ENCODE results near the gene SDK1. TPM values are rescaled to one million over a fixed set of nuclear protein-coding genes. Genes with fewer than 3 reads are reported as not detected.

The SDK1 gene
- total RNA-seq, 1 donor: 0.36 TPM

DNA sequence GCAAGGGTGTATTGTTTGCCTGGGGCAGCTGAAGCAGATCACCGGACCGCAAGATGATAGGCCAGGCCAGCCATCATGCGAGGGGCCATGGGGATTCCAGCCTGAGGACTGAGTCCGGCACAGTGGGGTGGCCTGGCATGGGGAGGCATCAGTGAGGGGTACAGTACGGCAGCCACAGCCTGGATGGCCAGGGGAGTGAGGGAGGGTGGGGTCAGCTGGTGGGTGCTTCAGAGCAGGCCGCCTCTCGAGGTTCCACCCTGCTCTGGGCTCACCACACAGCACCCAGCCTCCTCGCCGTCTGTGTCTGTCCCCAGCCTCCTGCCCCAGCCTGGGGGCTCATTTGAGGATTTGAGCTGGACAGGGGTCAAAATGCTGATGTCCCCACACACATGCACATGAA is 872.6 kb downstream of the SDK1 start:
- Histone ChIP-seq H3K9me3 (ENCODE audit: low read depth, low read length) (no peaks in the 10 kb centered on the region), H3K4me1 (ENCODE audit: insufficient read depth, low read length) (no peaks in the 10 kb centered on the region), H3K4me3 (ENCODE audit: insufficient read depth, low read length) (no peak overlapping the region), H4K20me1 (ENCODE audit: insufficient read depth, low read length) (no peaks in the 10 kb centered on the region), H3K27ac (ENCODE audit: low read depth, low read length) (no peak overlapping the region), H3K27me3 (ENCODE audit: insufficient read depth, low read length) (no peaks in the 10 kb centered on the region), H3K36me3 (ENCODE audit: insufficient read depth, low read length) (no peaks in the 10 kb centered on the region), H3K4me2 (ENCODE audit: insufficient read depth, low read length) (no peak overlapping the region), H3K79me2 (ENCODE audit: insufficient read depth, low read length) (no peaks in the 10 kb centered on the region), H2AFZ (ENCODE audit: low read length) (no peak overlapping the region)
- TF ChIP-seq, protein P1, sequence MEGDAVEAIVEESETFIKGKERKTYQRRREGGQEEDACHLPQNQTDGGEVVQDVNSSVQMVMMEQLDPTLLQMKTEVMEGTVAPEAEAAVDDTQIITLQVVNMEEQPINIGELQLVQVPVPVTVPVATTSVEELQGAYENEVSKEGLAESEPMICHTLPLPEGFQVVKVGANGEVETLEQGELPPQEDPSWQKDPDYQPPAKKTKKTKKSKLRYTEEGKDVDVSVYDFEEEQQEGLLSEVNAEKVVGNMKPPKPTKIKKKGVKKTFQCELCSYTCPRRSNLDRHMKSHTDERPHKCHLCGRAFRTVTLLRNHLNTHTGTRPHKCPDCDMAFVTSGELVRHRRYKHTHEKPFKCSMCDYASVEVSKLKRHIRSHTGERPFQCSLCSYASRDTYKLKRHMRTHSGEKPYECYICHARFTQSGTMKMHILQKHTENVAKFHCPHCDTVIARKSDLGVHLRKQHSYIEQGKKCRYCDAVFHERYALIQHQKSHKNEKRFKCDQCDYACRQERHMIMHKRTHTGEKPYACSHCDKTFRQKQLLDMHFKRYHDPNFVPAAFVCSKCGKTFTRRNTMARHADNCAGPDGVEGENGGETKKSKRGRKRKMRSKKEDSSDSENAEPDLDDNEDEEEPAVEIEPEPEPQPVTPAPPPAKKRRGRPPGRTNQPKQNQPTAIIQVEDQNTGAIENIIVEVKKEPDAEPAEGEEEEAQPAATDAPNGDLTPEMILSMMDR (IDR thresholded peaks at IDR 0.05; ENCODE audit: extremely low read depth, low read depth, low read length): no peak
- DNase-seq (ENCODE audit: insufficient read length, low spot score, missing footprints): no peak

DNA sequence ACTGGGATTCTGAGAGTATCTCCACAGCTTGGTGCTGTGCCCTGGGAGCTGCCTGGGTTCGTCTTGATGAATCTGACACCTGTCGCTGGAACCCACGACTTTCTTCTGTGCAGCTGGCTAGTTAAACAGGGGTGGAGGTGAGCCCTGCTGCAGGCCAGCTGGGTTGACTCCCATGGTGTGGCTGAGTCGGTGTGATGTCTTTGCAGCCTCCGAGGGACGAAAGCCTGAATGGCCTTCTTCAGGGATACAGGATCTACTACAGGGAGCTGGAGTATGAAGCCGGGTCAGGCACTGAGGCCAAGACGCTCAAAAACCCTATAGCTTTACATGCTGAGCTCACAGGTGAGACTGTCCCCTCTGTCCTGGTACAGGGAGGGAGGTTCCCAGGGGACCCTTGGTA is 873.0 kb downstream of the SDK1 start:
- no peaks in the 10 kb centered on the region for H3K9me3 ChIP-seq (ENCODE audit: low read depth, low read length)
- no peak overlapping the region for H3K4me2 ChIP-seq (ENCODE audit: insufficient read depth, low read length)
- H2AFZ ChIP-seq (ENCODE audit: low read length): no peak overlapping the region
- H4K20me1 ChIP-seq (ENCODE audit: insufficient read depth, low read length): no peaks in the 10 kb centered on the region
- no peaks in the 10 kb centered on the region for H3K27me3 ChIP-seq (ENCODE audit: insufficient read depth, low read length)
- no peaks in the 10 kb centered on the region for H3K4me1 ChIP-seq (ENCODE audit: insufficient read depth, low read length)
- H3K4me3 ChIP-seq (ENCODE audit: insufficient read depth, low read length): no peak overlapping the region
- H3K27ac ChIP-seq (ENCODE audit: low read depth, low read length): no peak overlapping the region
- H3K79me2 ChIP-seq (ENCODE audit: insufficient read depth, low read length): no peaks in the 10 kb centered on the region
- TF ChIP-seq, protein P1 (IDR thresholded peaks at IDR 0.05; ENCODE audit: extremely low read depth, low read depth, low read length): no peak
- DNase-seq (ENCODE audit: insufficient read length, low spot score, missing footprints): no peak
- H3K36me3 ChIP-seq (ENCODE audit: insufficient read depth, low read length): no peaks in the 10 kb centered on the region

DNA sequence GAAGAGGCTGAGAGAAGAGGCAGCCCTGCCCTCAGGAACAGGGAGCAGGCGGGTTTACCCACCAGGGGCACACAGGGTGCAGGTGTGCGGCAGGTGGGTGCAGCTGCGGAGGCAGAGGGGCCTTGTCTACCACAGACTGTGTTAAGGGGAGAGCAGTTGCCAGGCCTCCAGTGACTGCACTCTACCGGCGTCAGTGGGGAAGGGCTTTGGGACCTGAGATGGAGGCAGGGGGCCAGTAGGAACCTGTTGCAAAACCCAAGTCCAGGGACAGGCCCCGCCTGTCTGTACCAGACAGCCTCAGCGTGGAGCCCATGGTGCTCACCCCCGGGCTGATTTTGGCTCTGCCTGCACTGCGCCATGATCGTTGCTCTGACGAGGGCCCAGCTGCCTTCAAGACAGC is 873.4 kb downstream of the SDK1 start:
- no peak overlapping the region for H3K27ac ChIP-seq (ENCODE audit: low read depth, low read length)
- no peaks in the 10 kb centered on the region for H3K27me3 ChIP-seq (ENCODE audit: insufficient read depth, low read length)
- H3K79me2 ChIP-seq (ENCODE audit: insufficient read depth, low read length): no peaks in the 10 kb centered on the region
- no peaks in the 10 kb centered on the region for H4K20me1 ChIP-seq (ENCODE audit: insufficient read depth, low read length)
- H2AFZ ChIP-seq (ENCODE audit: low read length): no peak overlapping the region
- TF ChIP-seq, protein P1 (IDR thresholded peaks at IDR 0.05; ENCODE audit: extremely low read depth, low read depth, low read length): no peak
- H3K9me3 ChIP-seq (ENCODE audit: low read depth, low read length): no peaks in the 10 kb centered on the region
- H3K36me3 ChIP-seq (ENCODE audit: insufficient read depth, low read length): no peaks in the 10 kb centered on the region
- no peaks in the 10 kb centered on the region for H3K4me1 ChIP-seq (ENCODE audit: insufficient read depth, low read length)
- H3K4me2 ChIP-seq (ENCODE audit: insufficient read depth, low read length): no peak overlapping the region
- no peak for DNase-seq (ENCODE audit: insufficient read length, low spot score, missing footprints)
- H3K4me3 ChIP-seq (ENCODE audit: insufficient read depth, low read length): no peak overlapping the region

DNA sequence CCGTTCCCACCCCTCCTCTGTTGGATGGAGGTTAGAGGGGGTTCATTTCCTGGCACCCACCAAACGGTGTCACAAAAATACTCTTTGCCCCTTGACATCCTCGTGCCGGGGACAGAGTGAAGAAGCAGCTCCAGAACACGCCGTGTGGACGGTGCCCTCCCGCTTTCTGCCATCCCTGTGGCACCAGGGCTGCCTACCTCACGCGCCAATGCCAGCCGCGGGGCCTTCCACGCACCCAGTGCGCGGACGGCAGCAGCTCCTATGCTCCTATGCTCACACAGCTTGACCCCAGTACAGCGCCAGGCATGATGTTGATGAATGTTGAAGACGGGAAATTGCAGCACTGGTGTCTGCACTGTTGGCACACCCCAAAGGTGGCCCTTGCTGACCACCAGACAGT is 873.8 kb downstream of the SDK1 start:
- no peak overlapping the region for H3K4me3 ChIP-seq (ENCODE audit: insufficient read depth, low read length)
- TF ChIP-seq, protein P1 (IDR thresholded peaks at IDR 0.05; ENCODE audit: extremely low read depth, low read depth, low read length): no peak
- H3K9me3 ChIP-seq (ENCODE audit: low read depth, low read length): no peaks in the 10 kb centered on the region
- no peaks in the 10 kb centered on the region for H3K79me2 ChIP-seq (ENCODE audit: insufficient read depth, low read length)
- H2AFZ ChIP-seq (ENCODE audit: low read length): no peak overlapping the region
- no peak overlapping the region for H3K4me2 ChIP-seq (ENCODE audit: insufficient read depth, low read length)
- H4K20me1 ChIP-seq (ENCODE audit: insufficient read depth, low read length): no peaks in the 10 kb centered on the region
- H3K27me3 ChIP-seq (ENCODE audit: insufficient read depth, low read length): no peaks in the 10 kb centered on the region
- H3K4me1 ChIP-seq (ENCODE audit: insufficient read depth, low read length): no peaks in the 10 kb centered on the region
- DNase-seq (ENCODE audit: insufficient read length, low spot score, missing footprints): no peak
- no peak overlapping the region for H3K27ac ChIP-seq (ENCODE audit: low read depth, low read length)
- H3K36me3 ChIP-seq (ENCODE audit: insufficient read depth, low read length): no peaks in the 10 kb centered on the region

Measured in osteoblast (primary cell).